ENCODE results near the gene KRT40. TPM values are rescaled to one million over a fixed set of nuclear protein-coding genes. Genes with fewer than 3 reads are reported as not detected.

KRT40 gene
- polyA plus RNA-seq, 1 experiment: not detected

DNA sequence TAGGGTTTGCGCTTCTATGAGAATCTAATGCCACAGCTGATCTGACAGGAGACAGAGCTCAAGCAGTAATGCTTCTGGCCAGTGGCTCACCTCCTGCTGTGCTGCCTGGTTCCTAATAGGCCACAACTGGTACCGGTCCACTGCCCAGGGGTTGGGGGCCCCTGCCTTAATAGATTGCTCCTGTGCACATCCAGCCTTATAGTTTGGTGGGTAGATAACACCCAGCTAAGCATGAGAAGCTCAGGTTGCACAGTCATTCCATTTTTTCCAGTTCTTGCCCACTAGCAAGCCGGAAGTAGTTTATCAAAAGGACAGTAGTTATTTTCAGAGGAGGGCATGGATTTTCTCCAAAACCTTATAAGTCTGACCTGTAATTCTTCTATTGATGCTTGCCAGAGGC is 35.3 kb upstream of the KRT40 start:
- H3K27me3 ChIP-seq (ENCODE audit: control insufficient read depth, insufficient read depth, low read length): no peaks in the 10 kb centered on the region
- CTCF ChIA-PET: interaction anchor here (0.8 kb wide), 1 partner anchor 477 kb away, joined by 3 read pairs; no protein-coding TSS in a partner anchor
- POLR2A ChIA-PET: interaction anchor here (0.6 kb wide), 1 partner anchor 266 kb away, joined by 5 read pairs; no protein-coding TSS in a partner anchor
- no peak for DNase-seq (ENCODE audit: low read depth)
- no peak overlapping the region for H3K4me3 ChIP-seq (ENCODE audit: low read depth, low read length)
- TF ChIP-seq, protein P1, sequence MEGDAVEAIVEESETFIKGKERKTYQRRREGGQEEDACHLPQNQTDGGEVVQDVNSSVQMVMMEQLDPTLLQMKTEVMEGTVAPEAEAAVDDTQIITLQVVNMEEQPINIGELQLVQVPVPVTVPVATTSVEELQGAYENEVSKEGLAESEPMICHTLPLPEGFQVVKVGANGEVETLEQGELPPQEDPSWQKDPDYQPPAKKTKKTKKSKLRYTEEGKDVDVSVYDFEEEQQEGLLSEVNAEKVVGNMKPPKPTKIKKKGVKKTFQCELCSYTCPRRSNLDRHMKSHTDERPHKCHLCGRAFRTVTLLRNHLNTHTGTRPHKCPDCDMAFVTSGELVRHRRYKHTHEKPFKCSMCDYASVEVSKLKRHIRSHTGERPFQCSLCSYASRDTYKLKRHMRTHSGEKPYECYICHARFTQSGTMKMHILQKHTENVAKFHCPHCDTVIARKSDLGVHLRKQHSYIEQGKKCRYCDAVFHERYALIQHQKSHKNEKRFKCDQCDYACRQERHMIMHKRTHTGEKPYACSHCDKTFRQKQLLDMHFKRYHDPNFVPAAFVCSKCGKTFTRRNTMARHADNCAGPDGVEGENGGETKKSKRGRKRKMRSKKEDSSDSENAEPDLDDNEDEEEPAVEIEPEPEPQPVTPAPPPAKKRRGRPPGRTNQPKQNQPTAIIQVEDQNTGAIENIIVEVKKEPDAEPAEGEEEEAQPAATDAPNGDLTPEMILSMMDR (IDR thresholded peaks at IDR 0.05; ENCODE audit: insufficient read depth, low read depth, low read length): no peak
- H3K36me3 ChIP-seq (ENCODE audit: control insufficient read depth, insufficient read depth, low read length): no peaks in the 10 kb centered on the region

DNA sequence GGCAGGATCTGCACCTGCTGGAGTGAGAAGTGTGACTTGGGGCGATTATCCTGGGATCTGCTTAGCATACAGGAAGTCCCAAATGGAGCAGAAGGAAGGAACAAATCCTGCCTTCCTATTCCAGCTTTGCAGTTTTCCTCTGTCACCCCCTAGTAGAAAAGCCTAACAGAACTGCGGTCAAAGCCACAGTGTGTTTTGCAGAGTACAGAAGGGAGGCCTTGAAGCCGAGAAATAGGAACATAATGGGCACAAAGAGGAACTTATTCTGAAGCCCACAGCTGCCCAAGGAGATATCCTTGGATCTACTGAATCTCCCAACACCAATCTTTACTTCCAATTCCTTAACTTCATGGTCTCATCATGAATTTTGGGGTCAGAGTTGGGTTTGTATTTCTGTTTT is 34.4 kb upstream of the KRT40 start:
- no peaks in the 10 kb centered on the region for H3K36me3 ChIP-seq (ENCODE audit: control insufficient read depth, insufficient read depth, low read length)
- H3K27me3 ChIP-seq (ENCODE audit: control insufficient read depth, insufficient read depth, low read length): no peaks in the 10 kb centered on the region
- CTCF ChIA-PET: interaction anchor here (0.6 to 1.2 kb wide), 4 partner anchors 10 to 727 kb away, joined by 3 to 5 read pairs (median 3); no protein-coding TSS in a partner anchor
- no peak overlapping the region for H3K4me3 ChIP-seq (ENCODE audit: low read depth, low read length)
- POLR2A ChIA-PET: interaction anchor here (0.6 kb wide), 1 partner anchor 40 kb away, joined by 5 read pairs; no protein-coding TSS in a partner anchor
- TF ChIP-seq, protein P1 (IDR thresholded peaks at IDR 0.05; ENCODE audit: insufficient read depth, low read depth, low read length): no peak
- no peak for DNase-seq (ENCODE audit: low read depth)

DNA sequence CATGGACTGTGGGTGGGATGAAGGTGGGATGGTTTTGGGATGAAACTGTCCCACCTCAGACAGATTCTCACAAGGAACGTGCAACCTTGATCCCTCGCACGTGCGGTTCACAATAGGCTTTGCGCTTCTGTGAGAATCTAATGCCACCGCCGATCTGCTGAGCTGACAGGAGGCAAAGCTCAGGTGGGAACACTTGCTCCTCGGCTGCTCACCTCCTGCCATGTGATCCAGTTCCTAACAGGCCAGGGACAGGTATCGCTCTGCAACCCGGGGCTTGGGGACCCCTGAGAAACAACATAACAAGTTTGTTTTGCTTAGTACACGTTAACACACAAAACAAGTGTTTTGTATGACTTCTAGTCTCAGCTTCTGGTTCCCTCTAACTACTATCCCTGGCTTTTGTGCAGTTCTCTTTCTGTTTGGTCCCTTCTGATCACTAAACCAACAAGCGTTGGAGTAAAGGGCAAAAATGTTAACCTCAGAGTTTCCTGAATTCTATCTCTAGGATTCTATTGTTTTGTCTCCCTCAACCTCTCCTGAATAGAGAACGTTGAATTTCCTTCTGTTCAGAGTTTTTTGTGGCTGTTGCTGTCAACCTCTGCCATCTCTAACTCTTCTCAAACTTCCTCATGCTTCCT is 32.6 kb upstream of the KRT40 start:
- Histone ChIP-seq H3K36me3 (ENCODE audit: control insufficient read depth, insufficient read depth, low read length) (no peaks in the 10 kb centered on the region), H3K27me3 (ENCODE audit: control insufficient read depth, insufficient read depth, low read length) (no peaks in the 10 kb centered on the region), H3K4me3 (ENCODE audit: low read depth, low read length) (no peak overlapping the region)
- TF ChIP-seq, protein P1 (IDR thresholded peaks at IDR 0.05; ENCODE audit: insufficient read depth, low read depth, low read length): no peak
- no peak for DNase-seq (ENCODE audit: low read depth)
- ChIA-PET CTCF (interaction anchor here (0.6 to 1.3 kb wide), 3 partner anchors 43 to 631 kb away, joined by 3 to 4 read pairs (median 3); no protein-coding TSS in a partner anchor), POLR2A (no interaction called here)

DNA sequence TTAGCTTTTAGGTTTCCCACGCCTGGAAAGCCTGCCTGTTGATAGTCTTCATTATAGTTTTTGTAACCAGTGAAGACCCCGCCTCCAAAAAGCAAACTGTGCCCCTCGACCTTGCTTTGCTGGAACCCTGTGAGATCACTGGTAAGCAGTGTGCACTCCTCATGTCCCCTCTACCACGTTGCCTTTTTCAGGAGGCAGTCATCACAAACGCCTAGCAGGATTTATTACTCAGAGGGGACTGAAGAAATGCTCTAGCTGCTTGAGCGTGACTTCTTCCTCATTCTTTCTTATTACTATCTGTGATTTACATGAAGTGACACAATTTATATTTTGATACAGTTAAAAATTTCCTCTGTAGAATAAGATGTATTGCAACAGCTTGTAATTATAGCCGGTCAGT is 31.3 kb upstream of the KRT40 start:
- Histone ChIP-seq H3K27me3 (ENCODE audit: control insufficient read depth, insufficient read depth, low read length) (no peaks in the 10 kb centered on the region), H3K4me3 (ENCODE audit: low read depth, low read length) (no peak overlapping the region), H3K36me3 (ENCODE audit: control insufficient read depth, insufficient read depth, low read length) (no peaks in the 10 kb centered on the region)
- no peak for DNase-seq (ENCODE audit: low read depth)
- TF ChIP-seq, protein P1 (IDR thresholded peaks at IDR 0.05; ENCODE audit: insufficient read depth, low read depth, low read length): no peak
- CTCF ChIA-PET: interaction anchor here (1.0 to 1.3 kb wide), 3 partner anchors 8 to 632 kb away, joined by 3 to 4 read pairs (median 3); no protein-coding TSS in a partner anchor
- POLR2A ChIA-PET: no interaction called here

DNA sequence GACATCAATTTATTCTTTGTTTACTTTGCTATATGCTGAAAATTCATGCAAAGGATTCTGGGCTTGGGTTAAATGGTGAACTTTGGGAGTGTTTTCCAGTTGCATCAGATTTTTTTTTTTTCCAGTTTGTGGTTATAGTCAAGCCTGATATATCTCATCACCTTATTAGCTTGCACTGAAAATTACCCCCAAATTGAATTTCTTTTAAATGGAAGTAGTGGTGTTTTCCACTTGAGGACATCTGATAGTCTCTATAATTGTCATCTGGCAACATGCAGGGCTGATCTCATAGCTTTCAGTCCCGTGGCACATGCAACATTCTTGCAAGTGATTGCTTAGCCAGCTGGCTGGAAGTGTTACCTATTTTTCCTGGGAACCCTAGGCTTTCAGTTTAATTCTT is 29.5 kb upstream of the KRT40 start:
- Histone ChIP-seq H3K36me3 (ENCODE audit: control insufficient read depth, insufficient read depth, low read length) (no peaks in the 10 kb centered on the region), H3K27me3 (ENCODE audit: control insufficient read depth, insufficient read depth, low read length) (no peaks in the 10 kb centered on the region), H3K4me3 (ENCODE audit: low read depth, low read length) (no peak overlapping the region)
- TF ChIP-seq, protein P1 (IDR thresholded peaks at IDR 0.05; ENCODE audit: insufficient read depth, low read depth, low read length): no peak
- peak; percentile 71 for DNase-seq (ENCODE audit: low read depth)
- ChIA-PET CTCF (interaction anchor here (1.0 to 2.0 kb wide), 5 partner anchors 11 to 649 kb away, joined by 3 to 7 read pairs (median 3); partner anchors contain the start of gene KRTAP1-5), POLR2A (interaction anchor here (0.6 to 0.7 kb wide), 2 partner anchors 13 to 86 kb away, joined by 5 read pairs; partner anchors contain the start of gene KRTAP1-5)
